Measurements from ENCODE around the gene SOAT1. TPM values are rescaled to one million over a fixed set of nuclear protein-coding genes. Genes with fewer than 3 reads are reported as not detected.

SOAT1 gene
- total and polyA plus RNA-seq, 10 of the 15 experiments (the other 5 are each of a cell fraction or from before 2014, with no cell fraction given), result 8.6 to 68.5 (median 22.3) TPM

DNA sequence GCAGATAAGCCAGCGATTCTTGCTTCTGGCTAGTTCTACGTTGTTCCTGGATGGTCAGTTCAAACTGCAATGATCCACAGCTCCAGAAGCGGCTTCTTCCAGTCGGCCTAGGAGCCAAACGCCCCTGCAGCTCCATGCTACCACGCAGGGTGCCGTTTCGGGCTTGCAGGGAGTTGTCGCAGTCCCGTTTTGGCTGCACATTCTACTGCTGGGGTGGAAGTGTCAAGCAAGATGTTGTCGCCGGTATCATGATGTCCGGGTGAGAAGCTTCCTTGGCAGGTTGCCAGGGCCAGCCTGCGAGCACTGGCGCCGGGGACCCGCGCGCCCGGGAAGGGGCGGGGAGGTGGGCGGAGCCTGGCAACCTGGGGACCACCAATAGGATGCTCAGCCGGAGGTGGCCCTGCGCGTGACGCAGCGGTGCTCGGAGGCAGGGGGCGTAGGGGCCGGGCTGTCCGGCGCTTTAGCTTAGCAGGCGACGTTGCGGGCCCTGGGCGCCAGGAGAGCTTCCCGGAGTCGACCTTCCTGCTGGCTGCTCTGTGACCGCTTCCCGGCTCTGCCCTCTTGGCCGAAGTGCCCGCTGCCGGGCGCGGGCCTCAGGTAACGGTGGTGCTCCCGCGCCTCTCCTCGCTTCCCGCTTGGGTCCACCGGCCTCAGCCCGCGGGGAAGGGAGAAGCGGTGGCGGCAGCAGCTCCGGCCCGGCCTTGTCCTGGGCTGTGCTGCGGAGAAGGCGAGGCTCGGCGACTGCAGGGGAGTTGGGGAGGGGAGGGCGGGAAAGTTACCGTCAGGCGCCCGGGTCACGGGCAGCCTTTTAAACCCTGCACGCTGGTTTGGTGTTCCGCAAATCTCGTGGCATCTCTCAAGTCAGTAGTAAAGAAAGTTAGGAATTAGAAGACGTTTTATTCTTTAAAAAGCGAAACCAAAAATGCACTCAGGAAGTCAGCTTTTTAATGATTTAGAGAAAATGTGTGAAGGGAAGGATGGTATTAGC is at the start of gene SOAT1 (continued):
- TF ChIP-seq, protein P1, sequence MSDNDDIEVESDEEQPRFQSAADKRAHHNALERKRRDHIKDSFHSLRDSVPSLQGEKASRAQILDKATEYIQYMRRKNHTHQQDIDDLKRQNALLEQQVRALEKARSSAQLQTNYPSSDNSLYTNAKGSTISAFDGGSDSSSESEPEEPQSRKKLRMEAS (IDR thresholded peaks at IDR 0.05; ENCODE audit: low read depth, low read length), result peak; percentile 28; the same call in 1 of the 2 replicates
- TF ChIP-seq MEF2B (IDR thresholded peaks at IDR 0.05; ENCODE audit: partially characterized antibody, poor library complexity, severe bottlenecking), result no peak
- TF ChIP-seq CHD2 (IDR thresholded peaks at IDR 0.05; ENCODE audit: borderline replicate concordance, low read depth, low read length), result peak; percentile 15; the same call in 1 of the 2 replicates
- TF ChIP-seq, protein P2, sequence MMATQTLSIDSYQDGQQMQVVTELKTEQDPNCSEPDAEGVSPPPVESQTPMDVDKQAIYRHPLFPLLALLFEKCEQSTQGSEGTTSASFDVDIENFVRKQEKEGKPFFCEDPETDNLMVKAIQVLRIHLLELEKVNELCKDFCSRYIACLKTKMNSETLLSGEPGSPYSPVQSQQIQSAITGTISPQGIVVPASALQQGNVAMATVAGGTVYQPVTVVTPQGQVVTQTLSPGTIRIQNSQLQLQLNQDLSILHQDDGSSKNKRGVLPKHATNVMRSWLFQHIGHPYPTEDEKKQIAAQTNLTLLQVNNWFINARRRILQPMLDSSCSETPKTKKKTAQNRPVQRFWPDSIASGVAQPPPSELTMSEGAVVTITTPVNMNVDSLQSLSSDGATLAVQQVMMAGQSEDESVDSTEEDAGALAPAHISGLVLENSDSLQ (IDR thresholded peaks at IDR 0.05), result 0 out of 2 replicates have a peak, but pooled peaks have one; percentile 4
- no peak for TF ChIP-seq CREM (IDR thresholded peaks at IDR 0.05; ENCODE audit: low read depth)
- TF ChIP-seq, protein P3, sequence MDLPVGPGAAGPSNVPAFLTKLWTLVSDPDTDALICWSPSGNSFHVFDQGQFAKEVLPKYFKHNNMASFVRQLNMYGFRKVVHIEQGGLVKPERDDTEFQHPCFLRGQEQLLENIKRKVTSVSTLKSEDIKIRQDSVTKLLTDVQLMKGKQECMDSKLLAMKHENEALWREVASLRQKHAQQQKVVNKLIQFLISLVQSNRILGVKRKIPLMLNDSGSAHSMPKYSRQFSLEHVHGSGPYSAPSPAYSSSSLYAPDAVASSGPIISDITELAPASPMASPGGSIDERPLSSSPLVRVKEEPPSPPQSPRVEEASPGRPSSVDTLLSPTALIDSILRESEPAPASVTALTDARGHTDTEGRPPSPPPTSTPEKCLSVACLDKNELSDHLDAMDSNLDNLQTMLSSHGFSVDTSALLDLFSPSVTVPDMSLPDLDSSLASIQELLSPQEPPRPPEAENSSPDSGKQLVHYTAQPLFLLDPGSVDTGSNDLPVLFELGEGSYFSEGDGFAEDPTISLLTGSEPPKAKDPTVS (IDR thresholded peaks at IDR 0.05; ENCODE audit: low read depth, low read length), result no peak
- no peak for TF ChIP-seq JUND (IDR thresholded peaks at IDR 0.05; ENCODE audit: low read depth, low read length)
- TF ChIP-seq, protein P4, sequence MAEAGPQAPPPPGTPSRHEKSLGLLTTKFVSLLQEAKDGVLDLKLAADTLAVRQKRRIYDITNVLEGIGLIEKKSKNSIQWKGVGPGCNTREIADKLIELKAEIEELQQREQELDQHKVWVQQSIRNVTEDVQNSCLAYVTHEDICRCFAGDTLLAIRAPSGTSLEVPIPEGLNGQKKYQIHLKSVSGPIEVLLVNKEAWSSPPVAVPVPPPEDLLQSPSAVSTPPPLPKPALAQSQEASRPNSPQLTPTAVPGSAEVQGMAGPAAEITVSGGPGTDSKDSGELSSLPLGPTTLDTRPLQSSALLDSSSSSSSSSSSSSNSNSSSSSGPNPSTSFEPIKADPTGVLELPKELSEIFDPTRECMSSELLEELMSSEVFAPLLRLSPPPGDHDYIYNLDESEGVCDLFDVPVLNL (IDR thresholded peaks at IDR 0.05; ENCODE audit: low read depth, low read length), result no peak
- no peak for TF ChIP-seq TARDBP (IDR thresholded peaks at IDR 0.05; ENCODE audit: borderline replicate concordance)
- TF ChIP-seq HDAC2 (IDR thresholded peaks at IDR 0.05), result no peak
- no peak for TF ChIP-seq RAD21 (IDR thresholded peaks at IDR 0.05; ENCODE audit: insufficient read depth, low read depth, low read length)
- TF ChIP-seq BMI1 (IDR thresholded peaks at IDR 0.05; ENCODE audit: borderline replicate concordance), result no peak
- TF ChIP-seq EED (IDR thresholded peaks at IDR 0.05; ENCODE audit: low read depth), result no peak; the same call in none of the 2 replicates
- peak; percentile 76 for TF ChIP-seq NFYB (IDR thresholded peaks at IDR 0.05; ENCODE audit: insufficient read depth, low read depth, low read length)
- TF ChIP-seq HCFC1 (IDR thresholded peaks at IDR 0.05; ENCODE audit: low read length), result no peak; the same call in 1 of the 2 replicates
- TF ChIP-seq SMARCA5 (IDR thresholded peaks at IDR 0.05), result peak; percentile 50; the same call in 1 of the 2 replicates
- TF ChIP-seq, protein P5, sequence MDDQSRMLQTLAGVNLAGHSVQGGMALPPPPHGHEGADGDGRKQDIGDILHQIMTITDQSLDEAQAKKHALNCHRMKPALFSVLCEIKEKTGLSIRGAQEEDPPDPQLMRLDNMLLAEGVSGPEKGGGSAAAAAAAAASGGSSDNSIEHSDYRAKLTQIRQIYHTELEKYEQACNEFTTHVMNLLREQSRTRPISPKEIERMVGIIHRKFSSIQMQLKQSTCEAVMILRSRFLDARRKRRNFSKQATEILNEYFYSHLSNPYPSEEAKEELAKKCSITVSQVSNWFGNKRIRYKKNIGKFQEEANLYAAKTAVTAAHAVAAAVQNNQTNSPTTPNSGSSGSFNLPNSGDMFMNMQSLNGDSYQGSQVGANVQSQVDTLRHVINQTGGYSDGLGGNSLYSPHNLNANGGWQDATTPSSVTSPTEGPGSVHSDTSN (IDR thresholded peaks at IDR 0.05; ENCODE audit: insufficient replicate concordance, low read depth, low read length), result no peak
- peak; percentile 92 for TF ChIP-seq GATAD2B (conservative IDR thresholded peaks at IDR 0.05; ENCODE audit: low read depth)
- TF ChIP-seq SREBF1 (IDR thresholded peaks at IDR 0.05; ENCODE audit: low read length), result no peak
- TF ChIP-seq, protein P6, sequence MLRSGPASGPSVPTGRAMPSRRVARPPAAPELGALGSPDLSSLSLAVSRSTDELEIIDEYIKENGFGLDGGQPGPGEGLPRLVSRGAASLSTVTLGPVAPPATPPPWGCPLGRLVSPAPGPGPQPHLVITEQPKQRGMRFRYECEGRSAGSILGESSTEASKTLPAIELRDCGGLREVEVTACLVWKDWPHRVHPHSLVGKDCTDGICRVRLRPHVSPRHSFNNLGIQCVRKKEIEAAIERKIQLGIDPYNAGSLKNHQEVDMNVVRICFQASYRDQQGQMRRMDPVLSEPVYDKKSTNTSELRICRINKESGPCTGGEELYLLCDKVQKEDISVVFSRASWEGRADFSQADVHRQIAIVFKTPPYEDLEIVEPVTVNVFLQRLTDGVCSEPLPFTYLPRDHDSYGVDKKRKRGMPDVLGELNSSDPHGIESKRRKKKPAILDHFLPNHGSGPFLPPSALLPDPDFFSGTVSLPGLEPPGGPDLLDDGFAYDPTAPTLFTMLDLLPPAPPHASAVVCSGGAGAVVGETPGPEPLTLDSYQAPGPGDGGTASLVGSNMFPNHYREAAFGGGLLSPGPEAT (IDR thresholded peaks at IDR 0.05; ENCODE audit: low read depth), result no peak
